ENCODE results near the gene PCCA. TPM values are rescaled to one million over a fixed set of nuclear protein-coding genes. Genes with fewer than 3 reads are reported as not detected.

Gene PCCA
- total and polyA plus RNA-seq, 8 donors, result 26.8 to 48.9 (median 37.6) TPM

- no peak for TF ChIP-seq CTCF (IDR thresholded peaks at IDR 0.05)
- H3K9me3 ChIP-seq, result no peaks in the 10 kb centered on the region
- intact Hi-C loops (cut with DNase I), result no loop called here
- no peaks in the 10 kb centered on the region for H3K4me1 ChIP-seq
- no peak overlapping the region for H3K27ac ChIP-seq
- ATAC-seq (no peak), DNase-seq (no peak)
- H3K36me3 ChIP-seq, result peaks cover 0 to 31% of the 10 kb centered on the region in 2 donors
- H3K4me3 ChIP-seq, result no peak overlapping the region
- H3K27me3 ChIP-seq, result no peaks in the 10 kb centered on the region
Measured at GRCh38 chr13:100115693-100116254, 26.9 kb downstream of the PCCA start.

GRCh38 chr13:100124265-100124664, 35.4 kb downstream of the PCCA start:
- DNase-seq (no peak), ATAC-seq (peak; percentile 23)
- Histone ChIP-seq H3K27ac (no peak overlapping the region), H3K27me3 (no peaks in the 10 kb centered on the region), H3K9me3 (peaks cover 0 to 14% of the 10 kb centered on the region in 2 donors), H3K36me3 (peaks cover 0 to 13% of the 10 kb centered on the region in 2 donors), H3K4me1 (no peaks in the 10 kb centered on the region), H3K4me3 (no peak overlapping the region)
- intact Hi-C loops (cut with DNase I), result no loop called here
- no peak for TF ChIP-seq CTCF (IDR thresholded peaks at IDR 0.05)

- peaks cover 0 to 10% of the 10 kb centered on the region in 2 donors for H3K4me1 ChIP-seq
- DNase-seq (no peak), ATAC-seq (no peak)
- intact Hi-C loops (cut with DNase I), result no loop called here
- H3K27me3 ChIP-seq, result no peaks in the 10 kb centered on the region
- H3K4me3 ChIP-seq, result no peak overlapping the region
- peaks cover 0 to 13% of the 10 kb centered on the region in 2 donors for H3K36me3 ChIP-seq
- no peak for TF ChIP-seq CTCF (IDR thresholded peaks at IDR 0.05)
- no peak overlapping the region for H3K27ac ChIP-seq
- peaks cover 0 to 14% of the 10 kb centered on the region in 2 donors for H3K9me3 ChIP-seq
Measured at GRCh38 chr13:100125946-100126345, 37.1 kb downstream of the PCCA start.

GRCh38 chr13:100128373-100128772, 39.5 kb downstream of the PCCA start:
- Histone ChIP-seq H3K27me3 (no peaks in the 10 kb centered on the region), H3K27ac (no peak overlapping the region), H3K9me3 (no peaks in the 10 kb centered on the region), H3K4me3 (no peak overlapping the region), H3K4me1 (peaks cover 0 to 13% of the 10 kb centered on the region in 2 donors), H3K36me3 (no peaks in the 10 kb centered on the region)
- no peak for TF ChIP-seq CTCF (IDR thresholded peaks at IDR 0.05)
- ATAC-seq (no peak), DNase-seq (no peak)
- intact Hi-C loops (cut with DNase I), result no loop called here

GRCh38 chr13:100128838-100129237, 39.9 kb downstream of the PCCA start:
- TF ChIP-seq CTCF (IDR thresholded peaks at IDR 0.05), result no peak
- intact Hi-C loops (cut with DNase I), result no loop called here
- DNase-seq (no peak), ATAC-seq (no peak)
- Histone ChIP-seq H3K4me1 (peaks cover 0 to 13% of the 10 kb centered on the region in 2 donors), H3K4me3 (no peak overlapping the region), H3K27ac (no peak overlapping the region), H3K9me3 (no peaks in the 10 kb centered on the region), H3K27me3 (no peaks in the 10 kb centered on the region), H3K36me3 (no peaks in the 10 kb centered on the region)
